ENCODE data around the gene PRRC2A.
A peak's percentile ranks its signal among the peaks of the same experiment; 100 is the strongest.

DNA sequence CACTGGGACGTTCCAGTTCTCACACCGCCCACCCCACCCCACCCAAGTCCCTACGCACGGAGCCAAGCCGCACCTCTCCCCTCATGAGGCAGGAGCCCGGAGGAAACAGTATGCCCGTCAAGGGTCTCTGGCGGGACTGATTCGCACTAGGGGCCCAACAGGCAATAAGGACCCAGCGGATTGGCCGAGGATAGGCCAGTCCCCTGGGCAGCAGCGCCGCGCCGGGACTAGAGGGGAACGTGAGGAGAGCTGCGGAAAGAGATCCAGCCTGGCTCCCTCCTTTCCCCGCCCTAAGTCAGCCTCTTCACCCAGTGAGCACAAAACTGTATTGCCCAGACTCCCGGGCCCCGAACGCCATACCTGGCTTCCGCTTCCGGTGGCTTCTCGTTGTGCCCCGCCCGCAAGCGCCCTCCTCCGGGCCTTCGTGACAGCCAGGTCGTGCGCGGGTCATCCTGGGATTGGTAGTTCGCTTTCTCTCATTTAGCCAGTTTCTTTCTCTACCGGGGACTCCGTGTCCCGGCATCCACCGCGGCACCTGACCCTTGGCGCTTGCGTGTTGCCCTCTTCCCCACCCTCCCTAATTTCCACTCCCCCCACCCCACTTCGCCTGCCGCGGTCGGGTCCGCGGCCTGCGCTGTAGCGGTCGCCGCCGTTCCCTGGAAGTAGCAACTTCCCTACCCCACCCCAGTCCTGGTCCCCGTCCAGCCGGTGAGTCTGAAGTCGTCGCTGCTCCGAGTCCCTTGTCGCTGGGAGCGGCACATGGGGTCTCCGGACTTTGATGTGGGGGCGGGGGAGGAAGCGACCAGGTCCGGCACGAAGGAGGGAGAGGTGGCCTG, 45.2 kb downstream of the PRRC2A start, which contains the start of gene CSNK2B:
- TF ChIP-seq, protein P1, sequence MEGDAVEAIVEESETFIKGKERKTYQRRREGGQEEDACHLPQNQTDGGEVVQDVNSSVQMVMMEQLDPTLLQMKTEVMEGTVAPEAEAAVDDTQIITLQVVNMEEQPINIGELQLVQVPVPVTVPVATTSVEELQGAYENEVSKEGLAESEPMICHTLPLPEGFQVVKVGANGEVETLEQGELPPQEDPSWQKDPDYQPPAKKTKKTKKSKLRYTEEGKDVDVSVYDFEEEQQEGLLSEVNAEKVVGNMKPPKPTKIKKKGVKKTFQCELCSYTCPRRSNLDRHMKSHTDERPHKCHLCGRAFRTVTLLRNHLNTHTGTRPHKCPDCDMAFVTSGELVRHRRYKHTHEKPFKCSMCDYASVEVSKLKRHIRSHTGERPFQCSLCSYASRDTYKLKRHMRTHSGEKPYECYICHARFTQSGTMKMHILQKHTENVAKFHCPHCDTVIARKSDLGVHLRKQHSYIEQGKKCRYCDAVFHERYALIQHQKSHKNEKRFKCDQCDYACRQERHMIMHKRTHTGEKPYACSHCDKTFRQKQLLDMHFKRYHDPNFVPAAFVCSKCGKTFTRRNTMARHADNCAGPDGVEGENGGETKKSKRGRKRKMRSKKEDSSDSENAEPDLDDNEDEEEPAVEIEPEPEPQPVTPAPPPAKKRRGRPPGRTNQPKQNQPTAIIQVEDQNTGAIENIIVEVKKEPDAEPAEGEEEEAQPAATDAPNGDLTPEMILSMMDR (IDR thresholded peaks at IDR 0.05 in 8 of 11, conservative IDR thresholded peaks at IDR 0.05 in 3 of 11) = peak in 6 of 11 experiments; percentile 7 to 51 (median 19)
- TF ChIP-seq POLR2A (IDR thresholded peaks at IDR 0.05) = peak in 2 of 3 donors; percentile 26 to 40
